PC-9 (cell line): ENCODE results near the gene EED. TPM values are rescaled to one million over a fixed set of nuclear protein-coding genes. Genes with fewer than 3 reads are reported as not detected.

Source experiments
- BruUV-seq: library from RNA; stranded (reverse); fragments of 400-500 nt; replicated peaks from 2 replicates; lab custom pipeline; 2021; lab: Mats Ljungman, UMichigan
- CTCF ChIA-PET: fragments of 300-600 bp; sonication (Branson Sonifier 250); formaldehyde crosslinking; loops from one replicate; lab custom pipeline; 2022; ENCODE audit warnings: antibody characterized with exemption; lab: Charles Lee
- POLR2A ChIA-PET: fragments of 300-600 bp; sonication (Branson Sonifier 250); formaldehyde crosslinking; loops from one replicate; lab custom pipeline; 2022; ENCODE audit warnings: antibody characterized with exemption; ENCODE audit not compliant: unreplicated experiment; lab: Charles Lee
- DNase-seq, 2 experiments: peaks; one replicate each; pipeline versions ENCODE4 v3.0.0 to v3.0.0-alpha.2; 2015 to 2022; ENCODE audit warnings: mixed read lengths in 1 of 2
- H2AFZ ChIP-seq: fragments of 200-600 bp; sonication (generic); 2 replicates; pipeline ENCODE4 v1.8.1; 2017; ENCODE audit warnings: antibody characterized with exemption
- H3F3A ChIP-seq: fragments of 200-600 bp; sonication (generic); 2 replicates; pipeline ENCODE4 v1.8.1; 2017; ENCODE audit warnings: antibody characterized with exemption, mild to moderate bottlenecking, low read depth; ENCODE audit not compliant: insufficient read depth
- H3K27ac ChIP-seq: fragments of 200-600 bp; sonication (generic); 2 replicates; pipeline ENCODE4 v1.6.1; 2016; ENCODE audit warnings: mixed run types
- H3K27me3 ChIP-seq: fragments of 200-600 bp; sonication (generic); 2 replicates; pipeline ENCODE4 v1.6.1; 2016; ENCODE audit warnings: low read depth, mixed run types; ENCODE audit not compliant: insufficient read depth
- H3K36me3 ChIP-seq: fragments of 200-600 bp; sonication (generic); 2 replicates; pipeline ENCODE4 v1.6.1; 2016; ENCODE audit warnings: low read depth, mixed run types
- H3K4me1 ChIP-seq: fragments of 200-600 bp; sonication (generic); replicated peaks from 2 replicates; pipeline ENCODE4 v1.6.1; 2016; ENCODE audit warnings: mixed run types; ENCODE audit not compliant: insufficient read depth
- H3K4me2 ChIP-seq: fragments of 200-600 bp; sonication (generic); 2 replicates; pipeline ENCODE4 v1.6.1; 2017; ENCODE audit warnings: mixed run types
- H3K4me3 ChIP-seq: fragments of 200-600 bp; sonication (generic); 2 replicates; pipeline ENCODE4 v1.6.1; 2016; ENCODE audit warnings: mixed run types
- H3K79me2 ChIP-seq: fragments of 200-600 bp; sonication (generic); 2 replicates; pipeline ENCODE4 v1.6.1; 2017; ENCODE audit warnings: low read depth, mixed run types
- H3K9me2 ChIP-seq: fragments of 200-600 bp; sonication (generic); 2 replicates; pipeline ENCODE4 v1.8.1; 2017; ENCODE audit warnings: mild to moderate bottlenecking; ENCODE audit not compliant: insufficient read depth
- H3K9me3 ChIP-seq: fragments of 200-600 bp; sonication (generic); 2 replicates; pipeline ENCODE4 v1.8.1; 2016; ENCODE audit warnings: low read depth; ENCODE audit not compliant: insufficient read depth
- H4K20me1 ChIP-seq: fragments of 200-600 bp; sonication (generic); 2 replicates; pipeline ENCODE4 v1.8.1; 2017; ENCODE audit not compliant: insufficient read depth
- EZH2 ChIP-seq: fragments of 200-600 bp; sonication (generic); IDR thresholded peaks from 2 replicates; pipeline ENCODE4 v1.8.0; 2017; ENCODE audit warnings: antibody characterized with exemption, low read depth
- intact Hi-C: fragments of 100-400 bp; cut with micrococcal nuclease; formaldehyde crosslinking; loops from one replicate; pipeline ENCODE4 v1.10.0; 2022; ENCODE audit not compliant: unreplicated experiment
- total RNA-seq: library from RNA; stranded (reverse); gene quantifications from 2 replicates; pipeline ENCODE4 v1.2.3, GENCODE V29; 2021
- TF ChIP-seq, protein P1 (sequence below): fragments of 200-600 bp; sonication (generic); conservative IDR thresholded peaks from 2 replicates; pipeline ENCODE4 v1.6.1; 2017; ENCODE audit warnings: mixed run types, antibody characterized with exemption, mild to moderate bottlenecking, moderate library complexity

Gene EED
- total RNA-seq, 1 experiment from 2014 or later: 37.4 TPM

GRCh38 chr11:86246293-86246675, 1.7 kb downstream of the EED start:
- no peak for DNase-seq
- intact Hi-C loops: loop anchor here (10.0 kb wide), 1 partner anchor 581 kb away; the partner anchor contains the start of gene CREBZF
- peak overlapping the region; percentile 92 for H3K27ac ChIP-seq
- H3K4me3 ChIP-seq: peak overlapping the region; percentile 67
- no peaks in the 10 kb centered on the region for H3K27me3 ChIP-seq
- TF ChIP-seq EZH2: no peak
- TF ChIP-seq, protein P1, sequence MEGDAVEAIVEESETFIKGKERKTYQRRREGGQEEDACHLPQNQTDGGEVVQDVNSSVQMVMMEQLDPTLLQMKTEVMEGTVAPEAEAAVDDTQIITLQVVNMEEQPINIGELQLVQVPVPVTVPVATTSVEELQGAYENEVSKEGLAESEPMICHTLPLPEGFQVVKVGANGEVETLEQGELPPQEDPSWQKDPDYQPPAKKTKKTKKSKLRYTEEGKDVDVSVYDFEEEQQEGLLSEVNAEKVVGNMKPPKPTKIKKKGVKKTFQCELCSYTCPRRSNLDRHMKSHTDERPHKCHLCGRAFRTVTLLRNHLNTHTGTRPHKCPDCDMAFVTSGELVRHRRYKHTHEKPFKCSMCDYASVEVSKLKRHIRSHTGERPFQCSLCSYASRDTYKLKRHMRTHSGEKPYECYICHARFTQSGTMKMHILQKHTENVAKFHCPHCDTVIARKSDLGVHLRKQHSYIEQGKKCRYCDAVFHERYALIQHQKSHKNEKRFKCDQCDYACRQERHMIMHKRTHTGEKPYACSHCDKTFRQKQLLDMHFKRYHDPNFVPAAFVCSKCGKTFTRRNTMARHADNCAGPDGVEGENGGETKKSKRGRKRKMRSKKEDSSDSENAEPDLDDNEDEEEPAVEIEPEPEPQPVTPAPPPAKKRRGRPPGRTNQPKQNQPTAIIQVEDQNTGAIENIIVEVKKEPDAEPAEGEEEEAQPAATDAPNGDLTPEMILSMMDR: no peak
- BruUV-seq: no TSS peak
- H3K79me2 ChIP-seq: peaks cover 62% of the 10 kb centered on the region
- peaks cover 47% of the 10 kb centered on the region for H4K20me1 ChIP-seq
- H3F3A ChIP-seq: peaks cover 5% of the 10 kb centered on the region; the same call in 1 of the 2 replicates
- peaks cover 12% of the 10 kb centered on the region for H3K36me3 ChIP-seq
- H2AFZ ChIP-seq: peak overlapping the region; percentile 82; the same call in 1 of the 2 replicates
- no peaks in the 10 kb centered on the region for H3K9me2 ChIP-seq
- peaks cover 53% of the 10 kb centered on the region for H3K4me1 ChIP-seq
- ChIA-PET CTCF (no interaction called here), POLR2A (no interaction called here)
- H3K4me2 ChIP-seq: peak overlapping the region; percentile 80
- H3K9me3 ChIP-seq: no peaks in the 10 kb centered on the region

- H3K79me2 ChIP-seq: peaks cover 76% of the 10 kb centered on the region
- CTCF ChIA-PET: no interaction called here
- H3K4me1 ChIP-seq: peaks cover 53% of the 10 kb centered on the region
- peaks cover 55% of the 10 kb centered on the region for H4K20me1 ChIP-seq
- no TSS peak for BruUV-seq
- peak overlapping the region; percentile 38 for H3K27ac ChIP-seq
- H3K9me3 ChIP-seq: no peaks in the 10 kb centered on the region
- H3K4me2 ChIP-seq: peak overlapping the region; percentile 80
- DNase-seq: peak; percentile 34 to 81
- peaks cover 24% of the 10 kb centered on the region for H3K36me3 ChIP-seq
- H3K27me3 ChIP-seq: no peaks in the 10 kb centered on the region
- TF ChIP-seq EZH2: no peak
- peaks cover 12% of the 10 kb centered on the region; the same call in 1 of the 2 replicates for H3F3A ChIP-seq
- peak overlapping the region; percentile 67; the same call in 1 of the 2 replicates for H3K4me3 ChIP-seq
- POLR2A ChIA-PET: no interaction called here
- H2AFZ ChIP-seq: no peak overlapping the region
- intact Hi-C loops: loop anchor here (10.0 kb wide), 1 partner anchor 583 kb away; the partner anchor contains the start of gene CREBZF
- H3K9me2 ChIP-seq: no peaks in the 10 kb centered on the region
Observed at GRCh38 chr11:86247608-86248007, 3.1 kb downstream of the EED start.

DNA sequence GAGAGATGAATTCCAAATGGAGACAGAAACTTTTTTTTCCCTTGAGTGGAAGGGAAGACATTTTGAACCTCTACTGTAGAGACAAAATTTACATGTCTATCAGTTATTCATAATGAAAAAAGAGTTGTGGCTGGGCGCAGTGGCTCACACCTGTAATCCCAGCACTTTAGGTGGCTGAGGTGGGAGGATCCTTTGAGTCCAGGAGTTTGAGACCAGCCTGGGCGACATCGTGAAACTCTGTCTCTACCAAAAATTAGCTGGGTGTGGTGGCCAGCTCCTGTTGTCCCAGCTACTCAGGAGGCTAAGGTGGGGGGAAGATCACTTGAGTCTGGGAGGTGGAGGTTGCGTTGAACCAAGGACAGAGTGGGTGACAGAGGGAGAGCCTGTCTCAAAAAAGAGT, 4.1 kb downstream of the EED start:
- POLR2A ChIA-PET: no interaction called here

More for the DNA sequence above, 4.1 kb downstream of the EED start:
- intact Hi-C loops: loop anchor here (10.0 kb wide), 1 partner anchor 584 kb away; the partner anchor contains the start of gene CREBZF
- Histone ChIP-seq H3K4me1 (peaks cover 48% of the 10 kb centered on the region), H4K20me1 (peaks cover 64% of the 10 kb centered on the region), H3K9me2 (no peaks in the 10 kb centered on the region), H2AFZ (no peak overlapping the region), H3K27ac (no peak overlapping the region; the same call in 1 of the 2 replicates), H3K79me2 (peaks cover 86% of the 10 kb centered on the region), H3K36me3 (peaks cover 26% of the 10 kb centered on the region), H3K4me2 (peak overlapping the region; percentile 80), H3F3A (peaks cover 14% of the 10 kb centered on the region; the same call in 1 of the 2 replicates), H3K4me3 (no peak overlapping the region; the same call in 1 of the 2 replicates), H3K9me3 (no peaks in the 10 kb centered on the region), H3K27me3 (no peaks in the 10 kb centered on the region)
- CTCF ChIA-PET: no interaction called here
- no TSS peak for BruUV-seq
- no peak for DNase-seq
- no peak for TF ChIP-seq EZH2
- TF ChIP-seq, protein P1: no peak
